Nephron progenitor cell (in vitro differentiated cells): ENCODE data around the gene CSNK1D.

Source experiments
- DNase-seq: peaks from one replicate; pipeline ENCODE4 v3.0.0; 2021
- H3K27ac Mint-ChIP-seq: 2 replicates; pipeline ENCODE4 v1.8.0; 2021; ENCODE audit warnings: mild to moderate bottlenecking, moderate library complexity, mixed read lengths
- H3K27me3 Mint-ChIP-seq: 2 replicates; pipeline ENCODE4 v1.8.0; 2021; ENCODE audit warnings: mild to moderate bottlenecking, low read depth, mixed read lengths; ENCODE audit not compliant: poor library complexity
- H3K36me3 Mint-ChIP-seq: 2 replicates; pipeline ENCODE4 v1.8.0; 2021; ENCODE audit warnings: low read depth, mixed read lengths
- H3K4me1 Mint-ChIP-seq: 2 replicates; pipeline ENCODE4 v1.8.0; 2021; ENCODE audit warnings: mixed read lengths
- H3K4me3 Mint-ChIP-seq: 2 replicates; pipeline ENCODE4 v1.8.0; 2021; ENCODE audit warnings: mild to moderate bottlenecking, moderate library complexity, mixed read lengths
- H3K9me3 Mint-ChIP-seq: 2 replicates; pipeline ENCODE4 v1.8.0; 2021; ENCODE audit warnings: mild to moderate bottlenecking, moderate library complexity, mixed read lengths
- CTCF ChIP-seq: fragments of 200-600 bp; sonication (generic); IDR thresholded peaks from 2 replicates; pipeline ENCODE4 v1.5.0; 2021; ENCODE audit warnings: antibody characterized with exemption

The CSNK1D gene

GRCh38 chr17:82232322-82232820 is 41.1 kb downstream of the CSNK1D start:
- no peak overlapping the region for H3K27ac Mint-ChIP-seq
- no peak for TF ChIP-seq CTCF
- peaks cover 41% of the 10 kb centered on the region for H3K4me1 Mint-ChIP-seq
- peaks cover 3% of the 10 kb centered on the region for H3K27me3 Mint-ChIP-seq
- H3K9me3 Mint-ChIP-seq: no peaks in the 10 kb centered on the region
- H3K4me3 Mint-ChIP-seq: peak overlapping the region; percentile 54
- no peak for DNase-seq
- H3K36me3 Mint-ChIP-seq: peaks cover under 1% of the 10 kb centered on the region

GRCh38 chr17:82231562-82232321 is 41.8 kb downstream of the CSNK1D start:
- Mint-ChIP-seq H3K4me3 (peak overlapping the region; percentile 55), H3K27me3 (peaks cover 3% of the 10 kb centered on the region), H3K27ac (no peak overlapping the region), H3K36me3 (no peaks in the 10 kb centered on the region), H3K4me1 (peaks cover 41% of the 10 kb centered on the region), H3K9me3 (no peaks in the 10 kb centered on the region)
- TF ChIP-seq CTCF: no peak
- peak; percentile 61 for DNase-seq

GRCh38 chr17:82231312-82231561 is 42.3 kb downstream of the CSNK1D start:
- Mint-ChIP-seq H3K4me3 (peak overlapping the region; percentile 55), H3K36me3 (no peaks in the 10 kb centered on the region), H3K27ac (no peak overlapping the region), H3K27me3 (peaks cover 3% of the 10 kb centered on the region), H3K9me3 (no peaks in the 10 kb centered on the region), H3K4me1 (peaks cover 37% of the 10 kb centered on the region)
- DNase-seq: no peak
- TF ChIP-seq CTCF: no peak

GRCh38 chr17:82230609-82231311 is 42.7 kb downstream of the CSNK1D start:
- peak; percentile 78 for DNase-seq
- no peak overlapping the region for H3K27ac Mint-ChIP-seq
- peak overlapping the region; percentile 84 for H3K4me3 Mint-ChIP-seq
- peaks cover 33% of the 10 kb centered on the region for H3K4me1 Mint-ChIP-seq
- TF ChIP-seq CTCF: peak; percentile 28
- H3K27me3 Mint-ChIP-seq: peaks cover 3% of the 10 kb centered on the region
- H3K9me3 Mint-ChIP-seq: no peaks in the 10 kb centered on the region
- no peaks in the 10 kb centered on the region for H3K36me3 Mint-ChIP-seq

- Mint-ChIP-seq H3K27me3 (peaks cover 3% of the 10 kb centered on the region), H3K4me1 (peaks cover 25% of the 10 kb centered on the region), H3K4me3 (peak overlapping the region; percentile 84), H3K27ac (peak overlapping the region; percentile 59), H3K9me3 (no peaks in the 10 kb centered on the region), H3K36me3 (no peaks in the 10 kb centered on the region)
- no peak for TF ChIP-seq CTCF
- peak; percentile 35 for DNase-seq
Observed at GRCh38 chr17:82229698-82230608, 43.5 kb downstream of the CSNK1D start.
